BE2C (cell line): ENCODE data around the gene SRGAP3.

Experiments used
- DNase-seq: peaks from one replicate; pipeline ENCODE4 v3.0.0-alpha.2; 2020
- H3K27me3 ChIP-seq: fragments of 250-450 bp; sonication (Bioruptor Pico); 2 replicates; pipeline ENCODE4 v1.5.1; 2020; ENCODE audit warnings: mild to moderate bottlenecking
- H3K36me3 ChIP-seq: fragments of 250-450 bp; sonication (Bioruptor Pico); 2 replicates; pipeline ENCODE4 v1.5.1; 2020; ENCODE audit warnings: mild to moderate bottlenecking
- H3K4me1 ChIP-seq: fragments of 250-450 bp; sonication (Bioruptor Pico); 2 replicates; pipeline ENCODE4 v1.5.1; 2020
- H3K4me3 ChIP-seq: 2 replicates; pipeline ENCODE4 v1.5.1; 2011; ENCODE audit warnings: low read depth, low read length
- H3K9me3 ChIP-seq: fragments of 250-450 bp; sonication (Bioruptor Pico); 2 replicates; pipeline ENCODE4 v1.5.1; 2020
- TF ChIP-seq, protein P1 (sequence below): IDR thresholded peaks from 2 replicates; pipeline ENCODE4 v1.5.1; 2012; ENCODE audit warnings: mild to moderate bottlenecking, low read depth, low read length

Gene SRGAP3

GRCh38 chr3:9080163-9080562 lies 169.3 kb downstream of the SRGAP3 start:
- H3K9me3 ChIP-seq: no peaks in the 10 kb centered on the region
- no peaks in the 10 kb centered on the region for H3K27me3 ChIP-seq
- TF ChIP-seq, protein P1, sequence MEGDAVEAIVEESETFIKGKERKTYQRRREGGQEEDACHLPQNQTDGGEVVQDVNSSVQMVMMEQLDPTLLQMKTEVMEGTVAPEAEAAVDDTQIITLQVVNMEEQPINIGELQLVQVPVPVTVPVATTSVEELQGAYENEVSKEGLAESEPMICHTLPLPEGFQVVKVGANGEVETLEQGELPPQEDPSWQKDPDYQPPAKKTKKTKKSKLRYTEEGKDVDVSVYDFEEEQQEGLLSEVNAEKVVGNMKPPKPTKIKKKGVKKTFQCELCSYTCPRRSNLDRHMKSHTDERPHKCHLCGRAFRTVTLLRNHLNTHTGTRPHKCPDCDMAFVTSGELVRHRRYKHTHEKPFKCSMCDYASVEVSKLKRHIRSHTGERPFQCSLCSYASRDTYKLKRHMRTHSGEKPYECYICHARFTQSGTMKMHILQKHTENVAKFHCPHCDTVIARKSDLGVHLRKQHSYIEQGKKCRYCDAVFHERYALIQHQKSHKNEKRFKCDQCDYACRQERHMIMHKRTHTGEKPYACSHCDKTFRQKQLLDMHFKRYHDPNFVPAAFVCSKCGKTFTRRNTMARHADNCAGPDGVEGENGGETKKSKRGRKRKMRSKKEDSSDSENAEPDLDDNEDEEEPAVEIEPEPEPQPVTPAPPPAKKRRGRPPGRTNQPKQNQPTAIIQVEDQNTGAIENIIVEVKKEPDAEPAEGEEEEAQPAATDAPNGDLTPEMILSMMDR: no peak
- H3K4me3 ChIP-seq: no peak overlapping the region
- no peaks in the 10 kb centered on the region for H3K36me3 ChIP-seq
- DNase-seq: no peak
- no peaks in the 10 kb centered on the region for H3K4me1 ChIP-seq

DNA sequence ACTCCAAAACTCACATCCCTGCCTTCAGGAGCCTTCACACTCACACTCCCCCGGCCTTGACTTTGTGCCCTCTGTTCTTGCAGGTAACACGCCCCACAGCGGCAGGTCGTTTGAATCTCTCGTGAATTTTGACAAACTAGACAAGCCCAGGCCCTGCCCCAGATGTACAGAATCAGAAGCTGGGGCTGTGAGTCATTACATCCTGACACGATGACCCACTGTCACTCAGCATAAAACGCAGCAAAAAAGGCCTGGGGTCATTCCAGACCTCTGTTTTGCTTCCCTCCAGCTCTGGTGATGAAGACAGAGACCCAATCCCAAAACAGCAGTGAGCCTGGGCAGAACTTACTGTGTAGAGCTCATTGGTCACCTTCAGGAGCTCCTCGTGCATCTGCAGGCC lies 169.8 kb downstream of the SRGAP3 start:
- no peaks in the 10 kb centered on the region for H3K36me3 ChIP-seq
- H3K4me1 ChIP-seq: no peaks in the 10 kb centered on the region
- H3K4me3 ChIP-seq: no peak overlapping the region
- TF ChIP-seq, protein P1: no peak
- H3K27me3 ChIP-seq: no peaks in the 10 kb centered on the region
- DNase-seq: no peak
- H3K9me3 ChIP-seq: no peaks in the 10 kb centered on the region

GRCh38 chr3:9078561-9079240 lies 170.7 kb downstream of the SRGAP3 start:
- Histone ChIP-seq H3K4me3 (no peak overlapping the region), H3K4me1 (no peaks in the 10 kb centered on the region)
- DNase-seq: no peak

DNA sequence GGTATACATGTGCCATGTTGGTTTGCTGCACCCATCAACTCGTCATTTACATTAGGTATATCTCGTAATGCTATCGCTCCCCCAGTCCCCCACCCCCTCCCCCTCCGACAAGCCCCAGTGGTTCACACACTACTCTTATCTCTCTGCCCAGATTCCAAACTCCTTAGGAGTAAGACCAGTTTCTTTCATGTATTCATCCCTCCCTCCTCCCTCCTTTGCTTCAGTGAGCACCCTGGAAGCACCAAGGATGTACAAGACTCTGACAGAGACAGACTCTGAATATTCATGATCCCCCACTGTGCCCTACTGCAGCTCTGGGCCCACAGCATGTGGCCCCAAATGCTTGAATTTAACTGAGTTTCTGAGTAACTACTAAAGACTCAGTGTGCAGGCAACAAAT lies 172.4 kb downstream of the SRGAP3 start:
- TF ChIP-seq, protein P1: no peak
- DNase-seq: no peak
- no peaks in the 10 kb centered on the region for H3K27me3 ChIP-seq
- H3K36me3 ChIP-seq: no peaks in the 10 kb centered on the region
- H3K9me3 ChIP-seq: no peaks in the 10 kb centered on the region
- no peaks in the 10 kb centered on the region for H3K4me1 ChIP-seq
- no peak overlapping the region for H3K4me3 ChIP-seq

More at GRCh38 chr3:9078561-9079240, 170.7 kb downstream of the SRGAP3 start:
- Histone ChIP-seq H3K9me3 (no peaks in the 10 kb centered on the region), H3K27me3 (no peaks in the 10 kb centered on the region), H3K36me3 (no peaks in the 10 kb centered on the region)
- TF ChIP-seq, protein P1: no peak; the same call in 1 of the 2 replicates

GRCh38 chr3:9075762-9076161 lies 173.7 kb downstream of the SRGAP3 start:
- H3K9me3 ChIP-seq: no peaks in the 10 kb centered on the region
- TF ChIP-seq, protein P1: no peak
- no peaks in the 10 kb centered on the region for H3K4me1 ChIP-seq
- no peaks in the 10 kb centered on the region for H3K36me3 ChIP-seq
- no peak overlapping the region for H3K4me3 ChIP-seq
- no peak for DNase-seq
- H3K27me3 ChIP-seq: no peaks in the 10 kb centered on the region

GRCh38 chr3:9074079-9074478 lies 175.4 kb downstream of the SRGAP3 start:
- Histone ChIP-seq H3K4me1 (no peaks in the 10 kb centered on the region), H3K9me3 (no peaks in the 10 kb centered on the region)
- TF ChIP-seq, protein P1: no peak

More at GRCh38 chr3:9074079-9074478, 175.4 kb downstream of the SRGAP3 start:
- H3K4me3 ChIP-seq: no peak overlapping the region
- no peak for DNase-seq
- no peaks in the 10 kb centered on the region for H3K27me3 ChIP-seq
- H3K36me3 ChIP-seq: no peaks in the 10 kb centered on the region
